Glomerular visceral epithelial cell (primary cell): Measurements from ENCODE around the gene KIF5A.
"Not testable (repeated sequence)": the region's sequence is repeated elsewhere in the genome, so short reads cannot be mapped to it uniquely, and the experiment has no call there.

Experiments
- DNase-seq: peaks from one replicate; pipeline ENCODE4 v3.0.0-alpha.2; 2016; ENCODE audit errors: extremely low spot score

Gene KIF5A

DNA sequence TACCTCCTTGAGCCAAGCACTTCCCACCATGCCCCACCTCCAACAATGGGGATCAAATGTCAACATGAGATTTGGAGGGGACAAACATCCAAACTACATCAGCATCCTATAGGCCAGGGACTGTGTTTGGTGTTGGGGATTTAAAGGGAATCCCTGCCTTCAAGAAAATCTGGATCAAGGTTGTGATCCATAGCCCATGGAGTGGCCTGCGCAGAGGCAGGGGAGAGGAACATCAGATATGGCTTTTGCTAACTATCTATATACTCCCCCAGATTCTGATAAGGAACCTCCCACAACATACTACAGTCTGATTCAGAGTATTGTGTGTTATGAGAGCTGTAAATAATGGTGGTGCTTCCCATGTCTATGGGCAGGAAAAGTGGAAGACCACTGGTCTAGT lies 5.1 kb downstream of the KIF5A start:
- DNase-seq, result no peak

DNA sequence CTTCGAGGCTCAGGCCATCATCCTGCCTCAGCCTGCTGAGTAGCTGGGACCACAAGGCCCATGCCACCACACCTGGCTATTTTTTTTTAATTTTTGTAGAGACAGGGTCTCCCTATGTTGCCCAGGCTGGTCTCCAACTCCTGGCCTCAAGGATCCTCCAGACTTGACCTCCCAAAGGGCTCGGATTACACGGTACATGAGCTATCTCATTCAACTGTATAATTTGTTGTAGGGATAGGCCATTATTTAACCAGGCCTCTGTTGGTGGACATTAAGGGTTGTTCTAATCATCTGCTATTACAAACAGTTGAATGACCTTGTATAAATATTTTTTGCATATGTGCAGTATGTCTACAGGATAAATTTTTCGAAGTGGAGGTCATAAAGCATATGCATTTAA lies 9.0 kb downstream of the KIF5A start:
- no peak for DNase-seq

GRCh38 chr12:57560516-57560915 lies 10.7 kb downstream of the KIF5A start:
- no peak for DNase-seq

DNA sequence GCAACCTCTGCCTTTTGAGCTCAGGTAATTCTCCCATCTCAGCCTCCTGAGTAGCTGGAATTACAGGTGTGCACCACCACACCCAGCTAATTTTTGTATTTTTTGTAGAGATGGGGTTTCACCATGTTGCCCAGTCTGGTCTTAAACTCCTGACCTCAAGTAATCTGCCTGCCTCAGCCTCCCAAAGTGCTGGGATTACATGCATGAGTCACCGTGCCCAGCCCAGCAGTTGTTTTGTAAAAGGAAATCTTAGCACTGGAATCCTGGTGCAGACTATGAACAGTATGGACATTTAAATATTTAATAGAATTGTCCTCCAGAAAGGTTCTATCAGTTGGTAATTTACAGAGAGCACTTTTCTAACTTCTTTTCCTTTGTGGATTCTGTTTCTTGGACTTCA lies 11.3 kb downstream of the KIF5A start:
- not testable (repeated sequence) for DNase-seq

DNA sequence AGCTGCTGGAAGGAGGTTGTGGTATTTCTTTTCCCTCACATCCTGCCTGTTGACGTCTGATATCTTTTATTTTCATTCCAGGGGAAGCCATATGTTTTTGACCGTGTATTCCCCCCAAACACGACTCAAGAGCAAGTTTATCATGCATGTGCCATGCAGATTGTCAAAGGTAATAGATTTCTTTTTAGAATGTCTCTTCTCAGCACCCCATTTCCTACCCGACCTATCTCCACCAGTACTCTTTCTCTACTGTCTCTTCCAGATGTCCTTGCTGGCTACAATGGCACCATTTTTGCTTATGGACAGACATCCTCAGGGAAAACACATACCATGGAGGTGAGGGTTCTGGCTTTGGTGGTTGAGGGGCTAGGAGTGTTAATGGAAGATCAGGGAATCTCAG lies 13.5 kb downstream of the KIF5A start:
- DNase-seq, result no peak

DNA sequence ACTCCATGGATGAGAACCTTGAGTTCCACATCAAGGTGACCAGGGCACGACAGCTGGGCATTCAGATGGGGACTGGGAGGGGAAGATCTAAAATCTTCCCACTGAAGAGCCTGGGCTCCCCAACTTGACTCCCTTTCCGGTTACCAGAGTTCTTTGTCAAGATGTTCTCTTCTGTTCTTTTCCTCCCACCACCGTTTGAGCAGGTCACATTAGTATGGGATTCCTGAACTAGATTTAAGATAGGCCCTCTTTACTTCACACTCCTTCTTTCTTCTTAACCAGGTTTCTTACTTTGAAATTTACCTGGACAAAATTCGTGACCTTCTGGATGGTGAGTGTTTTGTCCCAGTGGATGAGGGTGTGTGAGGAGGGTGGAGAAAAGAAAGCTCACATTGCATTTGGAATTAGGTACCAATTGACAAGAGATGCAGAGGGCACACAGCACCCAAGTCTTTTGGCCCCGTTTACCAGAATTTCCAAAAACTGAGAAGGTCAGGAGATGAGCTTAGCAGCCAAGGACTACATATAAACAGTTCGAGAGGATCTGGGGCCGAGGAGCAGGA lies 14.4 kb downstream of the KIF5A start:
- DNase-seq, result no peak

- no peak for DNase-seq
Observed at GRCh38 chr12:57568838-57569237, 19.0 kb downstream of the KIF5A start.

GRCh38 chr12:57569858-57570257 lies 20.0 kb downstream of the KIF5A start:
- no peak for DNase-seq

GRCh38 chr12:57570438-57570837 lies 20.6 kb downstream of the KIF5A start:
- not testable (repeated sequence) for DNase-seq

DNA sequence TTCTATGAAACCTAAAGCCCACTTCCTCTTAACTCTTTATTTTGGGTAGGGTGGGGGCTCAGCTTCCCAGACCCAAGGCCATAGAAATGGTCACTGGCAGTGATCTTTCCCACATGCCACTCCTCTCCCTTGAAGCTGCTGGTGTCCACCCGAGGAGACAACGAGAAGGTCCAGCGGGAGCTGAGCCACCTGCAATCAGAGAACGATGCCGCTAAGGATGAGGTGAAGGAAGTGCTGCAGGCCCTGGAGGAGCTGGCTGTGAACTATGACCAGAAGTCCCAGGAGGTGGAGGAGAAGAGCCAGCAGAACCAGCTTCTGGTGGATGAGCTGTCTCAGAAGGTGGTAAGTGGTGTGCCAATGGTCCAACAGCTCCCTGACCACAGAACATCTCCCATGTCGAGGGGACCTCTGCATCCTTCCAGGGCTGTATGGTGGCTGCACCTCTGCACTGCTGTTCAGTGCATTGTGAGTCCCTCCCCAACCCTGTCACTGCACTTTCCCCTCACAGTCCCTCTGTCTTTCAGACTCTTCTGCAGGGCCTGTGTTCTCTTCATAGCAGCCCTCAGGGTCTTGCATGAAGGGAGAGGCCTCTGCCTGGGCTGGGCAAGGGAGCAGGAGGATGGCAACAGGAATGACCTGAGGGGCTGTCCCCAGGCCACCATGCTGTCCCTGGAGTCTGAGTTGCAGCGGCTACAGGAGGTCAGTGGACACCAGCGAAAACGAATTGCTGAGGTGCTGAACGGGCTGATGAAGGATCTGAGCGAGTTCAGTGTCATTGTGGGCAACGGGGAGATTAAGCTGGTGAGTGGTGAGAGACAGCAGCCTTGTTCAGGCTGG lies 22.3 kb downstream of the KIF5A start:
- no peak for DNase-seq

DNA sequence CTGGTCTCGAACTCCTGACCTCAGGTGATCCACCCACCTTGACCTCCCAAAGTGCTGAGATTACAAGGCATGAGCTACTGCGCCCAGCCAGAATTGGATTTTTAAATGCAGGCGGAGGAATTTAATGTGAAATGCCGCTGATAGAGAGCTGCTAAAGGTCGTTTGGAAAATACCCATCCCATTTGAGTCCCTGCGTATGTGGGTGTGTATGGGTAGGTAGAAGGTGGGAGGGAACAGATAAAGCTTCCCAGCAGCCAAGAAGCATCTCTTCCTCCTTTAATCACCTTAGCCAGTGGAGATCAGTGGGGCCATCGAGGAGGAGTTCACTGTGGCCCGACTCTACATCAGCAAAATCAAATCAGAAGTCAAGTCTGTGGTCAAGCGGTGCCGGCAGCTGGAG lies 25.0 kb downstream of the KIF5A start:
- DNase-seq, result no peak

- DNase-seq, result no peak
Observed at GRCh38 chr12:57575771-57576612, 26.1 kb downstream of the KIF5A start.

DNA sequence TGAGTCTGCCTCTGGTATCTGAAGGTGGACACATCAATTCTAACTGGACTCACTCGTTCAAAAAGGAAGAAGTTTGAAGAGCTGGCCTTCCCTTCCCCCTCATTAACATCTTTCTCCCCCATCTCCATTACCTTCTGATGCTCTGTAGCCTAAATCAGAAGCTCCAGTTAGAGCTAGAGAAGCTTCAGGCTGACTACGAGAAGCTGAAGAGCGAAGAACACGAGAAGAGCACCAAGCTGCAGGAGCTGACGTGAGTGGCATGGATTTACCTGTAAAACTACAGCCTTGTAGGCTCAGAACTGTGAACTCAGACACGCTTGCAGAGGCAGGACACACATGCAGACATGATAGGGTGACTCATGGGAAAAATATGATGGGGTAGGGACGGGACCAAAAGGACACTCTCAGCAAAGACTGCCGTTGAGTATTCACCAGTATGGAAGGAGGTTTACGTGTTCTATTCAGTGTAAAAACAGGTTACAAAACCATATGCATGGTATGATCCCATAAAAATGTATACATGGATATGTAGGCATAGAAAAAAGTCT lies 26.8 kb downstream of the KIF5A start:
- DNase-seq, result peak; percentile 21

GRCh38 chr12:57577981-57578758 lies 28.3 kb downstream of the KIF5A start:
- DNase-seq, result no peak

DNA sequence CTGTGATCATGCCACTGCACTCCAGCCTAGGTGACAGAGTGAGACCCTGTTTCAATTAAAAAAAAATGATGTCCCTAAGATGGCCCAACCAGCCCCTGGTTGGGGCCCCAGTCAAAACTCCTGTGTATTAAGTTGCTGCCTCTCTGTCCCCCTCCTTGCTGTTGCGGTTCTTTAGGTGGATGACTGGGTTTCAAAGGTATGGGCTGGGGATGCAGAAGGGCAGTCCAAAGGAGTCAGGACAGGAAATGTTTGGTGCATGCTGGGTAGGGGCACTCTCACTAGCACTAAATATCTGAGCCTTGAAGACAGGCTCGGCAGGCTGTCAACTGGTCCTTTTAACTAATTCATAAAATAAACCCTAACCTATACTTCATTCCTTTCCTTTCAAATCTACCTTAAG lies 29.2 kb downstream of the KIF5A start:
- no peak for DNase-seq

- DNase-seq, result no peak
Observed at GRCh38 chr12:57579677-57580465, 30.0 kb downstream of the KIF5A start.

GRCh38 chr12:57580466-57580795 lies 30.6 kb downstream of the KIF5A start:
- no peak for DNase-seq

- DNase-seq, result no peak
Observed at GRCh38 chr12:57581802-57582201, 32.0 kb downstream of the KIF5A start.

- DNase-seq, result no peak
Observed at GRCh38 chr12:57582440-57582839, 32.6 kb downstream of the KIF5A start.

- peak; percentile 74 for DNase-seq
Observed at GRCh38 chr12:57583008-57583831, 33.4 kb downstream of the KIF5A start.
